ENCODE measurements around the gene ZNF804B.

- TF ChIP-seq, protein P1, sequence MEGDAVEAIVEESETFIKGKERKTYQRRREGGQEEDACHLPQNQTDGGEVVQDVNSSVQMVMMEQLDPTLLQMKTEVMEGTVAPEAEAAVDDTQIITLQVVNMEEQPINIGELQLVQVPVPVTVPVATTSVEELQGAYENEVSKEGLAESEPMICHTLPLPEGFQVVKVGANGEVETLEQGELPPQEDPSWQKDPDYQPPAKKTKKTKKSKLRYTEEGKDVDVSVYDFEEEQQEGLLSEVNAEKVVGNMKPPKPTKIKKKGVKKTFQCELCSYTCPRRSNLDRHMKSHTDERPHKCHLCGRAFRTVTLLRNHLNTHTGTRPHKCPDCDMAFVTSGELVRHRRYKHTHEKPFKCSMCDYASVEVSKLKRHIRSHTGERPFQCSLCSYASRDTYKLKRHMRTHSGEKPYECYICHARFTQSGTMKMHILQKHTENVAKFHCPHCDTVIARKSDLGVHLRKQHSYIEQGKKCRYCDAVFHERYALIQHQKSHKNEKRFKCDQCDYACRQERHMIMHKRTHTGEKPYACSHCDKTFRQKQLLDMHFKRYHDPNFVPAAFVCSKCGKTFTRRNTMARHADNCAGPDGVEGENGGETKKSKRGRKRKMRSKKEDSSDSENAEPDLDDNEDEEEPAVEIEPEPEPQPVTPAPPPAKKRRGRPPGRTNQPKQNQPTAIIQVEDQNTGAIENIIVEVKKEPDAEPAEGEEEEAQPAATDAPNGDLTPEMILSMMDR (conservative IDR thresholded peaks at IDR 0.05; ENCODE audit: low read depth, low read length) = no peak
- TF ChIP-seq POLR2A (IDR thresholded peaks at IDR 0.05; ENCODE audit: low read depth, low read length) = no peak
- TF ChIP-seq BHLHE40 (IDR thresholded peaks at IDR 0.05; ENCODE audit: low read depth, low read length) = no peak
- TF ChIP-seq, protein P2, sequence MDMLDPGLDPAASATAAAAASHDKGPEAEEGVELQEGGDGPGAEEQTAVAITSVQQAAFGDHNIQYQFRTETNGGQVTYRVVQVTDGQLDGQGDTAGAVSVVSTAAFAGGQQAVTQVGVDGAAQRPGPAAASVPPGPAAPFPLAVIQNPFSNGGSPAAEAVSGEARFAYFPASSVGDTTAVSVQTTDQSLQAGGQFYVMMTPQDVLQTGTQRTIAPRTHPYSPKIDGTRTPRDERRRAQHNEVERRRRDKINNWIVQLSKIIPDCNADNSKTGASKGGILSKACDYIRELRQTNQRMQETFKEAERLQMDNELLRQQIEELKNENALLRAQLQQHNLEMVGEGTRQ (IDR thresholded peaks at IDR 0.05; ENCODE audit: low read depth, low read length) = no peak
- no peak for TF ChIP-seq FOS (IDR thresholded peaks at IDR 0.05; ENCODE audit: low read depth, low read length)
- no peak for TF ChIP-seq SMC3 (IDR thresholded peaks at IDR 0.05; ENCODE audit: low read depth, low read length)
Observed at GRCh38 chr7:89165421-89165820, 405.9 kb downstream of the ZNF804B start.
